Activated CD4-positive, alpha-beta T cell treated with anti-CD3 and anti-CD28 coated beads for 36 hours (primary cell): Measurements from ENCODE around the gene CRB1. TPM values are rescaled to one million over a fixed set of nuclear protein-coding genes. Genes with fewer than 3 reads are reported as not detected.

ENCODE experiments used
- ATAC-seq: fragments of 200-7000 bp; cut with Tn5 transposase; one replicate; pipeline ENCODE4 v1.10.0; 2021; ENCODE audit warnings: mild to moderate bottlenecking, moderate library complexity
- CTCF ChIA-PET: fragments of 350-600 bp; sonication (Branson Sonifier 250); formaldehyde crosslinking; loops from one replicate; lab custom pipeline; 2021; ENCODE audit warnings: antibody characterized with exemption; lab: Charles Lee
- POLR2A ChIA-PET: fragments of 350-600 bp; sonication (Branson Sonifier 250); formaldehyde crosslinking; loops from one replicate; lab custom pipeline; 2021; ENCODE audit warnings: antibody characterized with exemption, inconsistent platforms; lab: Charles Lee
- DNase-seq: peaks from one replicate; pipeline ENCODE4 v3.0.0-alpha.2; 2020
- H3K27ac Mint-ChIP-seq: one replicate; pipeline ENCODE4 v1.8.0; 2021; ENCODE audit warnings: mixed read lengths
- H3K27me3 Mint-ChIP-seq: one replicate; pipeline ENCODE4 v1.8.0; 2021; ENCODE audit warnings: mixed read lengths
- H3K36me3 Mint-ChIP-seq: one replicate; pipeline ENCODE4 v1.8.0; 2021; ENCODE audit warnings: low read depth, mixed read lengths
- H3K4me1 Mint-ChIP-seq: one replicate; pipeline ENCODE4 v1.8.0; 2021; ENCODE audit warnings: mixed read lengths
- H3K4me3 Mint-ChIP-seq: one replicate; pipeline ENCODE4 v1.8.0; 2021; ENCODE audit warnings: mild to moderate bottlenecking, moderate library complexity, mixed read lengths
- H3K9me3 Mint-ChIP-seq: one replicate; pipeline ENCODE4 v1.8.0; 2021; ENCODE audit warnings: low read depth, mixed read lengths
- intact Hi-C, 2 experiments: fragments of 100-400 bp; cut with DNase I in 1 of 2; cut with micrococcal nuclease in 1 of 2; formaldehyde crosslinking; loops; one replicate each; pipeline versions ENCODE4 v1.14.2 to v1.15.1; 2022 to 2024; cut with DNase I, micrococcal nuclease
- total RNA-seq, 2 experiments: library from RNA; stranded (reverse); gene quantifications; one replicate each; pipeline ENCODE4 v1.2.3, GENCODE V29; 2021

The CRB1 gene
- total RNA-seq, 2 experiments from 2014 or later, result 0.05 to 0.09 TPM

DNA sequence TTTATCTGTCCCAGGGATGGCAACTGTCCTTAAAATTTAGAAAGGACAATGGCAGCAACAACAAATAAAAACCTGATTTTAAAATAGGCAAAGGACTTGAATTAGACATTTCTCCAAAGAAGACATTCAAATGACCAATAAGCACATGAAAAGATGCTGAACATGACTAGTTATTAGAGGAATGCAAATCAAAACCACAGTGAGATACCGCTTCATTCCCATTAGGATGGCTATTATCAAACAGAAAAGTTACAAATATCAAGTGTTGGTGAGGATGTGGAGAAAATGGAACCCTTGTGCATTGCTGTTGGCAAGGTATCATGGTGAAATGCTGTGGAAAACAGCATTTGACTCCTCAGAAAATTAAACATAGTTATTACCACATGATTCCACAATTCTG lies 120.7 kb downstream of the CRB1 start:
- Mint-ChIP-seq H3K4me3 (no peak overlapping the region), H3K36me3 (no peaks in the 10 kb centered on the region), H3K4me1 (peaks cover 33% of the 10 kb centered on the region), H3K27ac (no peak overlapping the region), H3K9me3 (no peaks in the 10 kb centered on the region), H3K27me3 (no peaks in the 10 kb centered on the region)
- DNase-seq (no peak), ATAC-seq (no peak)
- POLR2A ChIA-PET, result no interaction called here
- CTCF ChIA-PET, result no interaction called here
- intact Hi-C loops, result no loop called here

DNA sequence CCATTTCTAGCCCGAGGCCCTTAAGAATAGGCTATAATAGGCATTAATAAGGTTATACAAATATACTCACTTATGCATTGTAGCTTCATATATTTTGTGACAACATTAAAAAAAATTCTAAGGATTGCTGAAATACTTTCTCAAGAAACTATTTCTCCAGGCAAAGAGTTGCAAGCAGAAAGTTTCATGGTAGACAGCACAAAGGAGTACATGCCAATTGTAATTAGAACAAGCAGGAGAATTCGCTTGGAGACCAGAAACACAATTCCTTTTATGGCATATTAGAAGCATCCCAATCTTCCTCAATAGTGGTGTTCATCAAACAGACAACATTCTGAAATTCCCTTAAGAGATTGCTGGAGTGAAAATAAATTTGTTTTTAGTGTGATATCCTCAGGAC lies 122.8 kb downstream of the CRB1 start:
- peak overlapping the region; percentile 26 for H3K27ac Mint-ChIP-seq
- ATAC-seq, result no peak

GRCh38 chr1:197391303-197392226 lies 123.5 kb downstream of the CRB1 start:
- ATAC-seq, result peak; percentile 76
- no peak overlapping the region for H3K4me3 Mint-ChIP-seq
- peak overlapping the region; percentile 26 for H3K27ac Mint-ChIP-seq
- no peaks in the 10 kb centered on the region for H3K9me3 Mint-ChIP-seq
- CTCF ChIA-PET, result interaction anchor here (0.7 to 3.2 kb wide), 4 partner anchors 8 to 212 kb away, joined by 3 to 11 read pairs (median 6); no protein-coding TSS in a partner anchor
- no peaks in the 10 kb centered on the region for H3K36me3 Mint-ChIP-seq
- POLR2A ChIA-PET, result no interaction called here
- DNase-seq, result no peak
- peaks cover 33% of the 10 kb centered on the region for H3K4me1 Mint-ChIP-seq
- intact Hi-C loops, result no loop called here
- H3K27me3 Mint-ChIP-seq, result no peaks in the 10 kb centered on the region

More for the DNA sequence above, 122.8 kb downstream of the CRB1 start:
- ChIA-PET POLR2A (no interaction called here), CTCF (interaction anchor here (1.1 to 3.2 kb wide), 3 partner anchors 9 to 13 kb away, joined by 3 to 11 read pairs (median 7); no protein-coding TSS in a partner anchor)
- intact Hi-C loops, result no loop called here
- H3K4me3 Mint-ChIP-seq, result no peak overlapping the region
- H3K27me3 Mint-ChIP-seq, result no peaks in the 10 kb centered on the region
- no peaks in the 10 kb centered on the region for H3K36me3 Mint-ChIP-seq
- H3K4me1 Mint-ChIP-seq, result peaks cover 33% of the 10 kb centered on the region
- no peaks in the 10 kb centered on the region for H3K9me3 Mint-ChIP-seq
- DNase-seq, result no peak

DNA sequence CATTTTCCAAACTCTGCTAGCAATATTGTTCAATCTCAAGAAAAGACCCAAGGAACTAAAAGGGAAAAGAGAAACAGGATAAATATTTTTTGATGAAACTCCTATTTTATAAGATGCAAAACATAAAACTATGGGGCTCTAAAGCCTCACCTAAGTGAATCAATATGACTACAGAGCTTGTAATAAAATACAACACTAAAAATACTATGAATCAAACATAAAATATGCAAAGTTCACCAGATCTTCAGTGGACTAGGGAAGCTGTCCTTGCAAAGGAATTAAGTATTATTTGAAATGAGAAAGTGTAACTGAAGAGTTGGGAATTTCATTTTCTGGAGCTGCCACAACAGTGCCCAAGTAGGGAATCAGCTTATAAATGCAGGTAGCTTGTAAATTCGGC lies 124.5 kb downstream of the CRB1 start:
- ATAC-seq, result no peak
- Mint-ChIP-seq H3K4me1 (peaks cover 33% of the 10 kb centered on the region), H3K36me3 (no peaks in the 10 kb centered on the region), H3K4me3 (no peak overlapping the region), H3K27me3 (no peaks in the 10 kb centered on the region), H3K9me3 (no peaks in the 10 kb centered on the region), H3K27ac (no peak overlapping the region)
- no peak for DNase-seq
- POLR2A ChIA-PET, result no interaction called here
- intact Hi-C loops, result no loop called here
- CTCF ChIA-PET, result interaction anchor here (1.0 to 3.2 kb wide), 4 partner anchors 8 to 213 kb away, joined by 3 to 11 read pairs (median 5); no protein-coding TSS in a partner anchor

DNA sequence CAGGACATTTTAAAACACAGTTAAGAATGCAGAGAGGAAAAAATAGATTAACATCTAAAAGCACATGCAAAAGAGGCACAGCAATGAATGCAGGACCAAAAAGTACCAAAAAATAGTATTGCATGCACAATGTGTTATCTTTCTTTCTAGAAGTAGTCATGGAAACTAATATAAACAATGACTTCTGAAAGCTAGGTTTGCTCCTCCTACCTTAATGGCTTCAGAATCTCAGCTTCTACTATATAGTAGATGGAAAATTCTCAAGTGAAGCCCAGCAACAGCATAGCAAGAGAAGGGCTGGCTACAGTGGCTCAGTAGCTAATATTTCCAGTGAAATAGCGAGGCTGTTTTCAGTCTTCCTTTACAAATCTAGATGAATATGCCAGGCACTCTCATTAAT lies 125.1 kb downstream of the CRB1 start:
- ATAC-seq (no peak), DNase-seq (no peak)
- Mint-ChIP-seq H3K36me3 (no peaks in the 10 kb centered on the region), H3K27me3 (no peaks in the 10 kb centered on the region), H3K4me1 (peaks cover 33% of the 10 kb centered on the region), H3K4me3 (no peak overlapping the region), H3K27ac (no peak overlapping the region), H3K9me3 (no peaks in the 10 kb centered on the region)
- intact Hi-C loops, result no loop called here
- POLR2A ChIA-PET, result no interaction called here
- CTCF ChIA-PET, result interaction anchor here (1.0 to 3.2 kb wide), 4 partner anchors 9 to 214 kb away, joined by 3 to 11 read pairs (median 5); no protein-coding TSS in a partner anchor

DNA sequence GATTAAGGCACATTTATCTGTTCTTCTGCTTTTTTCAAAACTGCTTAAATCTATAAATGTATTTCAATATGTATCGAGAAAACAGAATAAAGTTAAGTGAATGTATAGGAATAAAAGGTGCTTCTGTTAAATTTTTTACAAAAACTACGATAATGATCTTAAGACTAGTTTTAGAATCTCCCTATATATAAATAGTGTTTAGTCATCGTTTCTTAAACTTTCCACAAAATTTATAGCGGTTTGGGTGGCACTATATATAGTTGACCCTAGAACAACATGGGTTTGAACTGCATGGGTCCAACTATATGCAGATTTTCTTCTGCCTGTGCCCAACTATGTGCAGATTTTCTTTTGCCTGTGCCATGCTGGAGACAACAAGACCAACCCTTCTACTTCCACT lies 125.7 kb downstream of the CRB1 start:
- Mint-ChIP-seq H3K4me1 (peaks cover 33% of the 10 kb centered on the region), H3K36me3 (no peaks in the 10 kb centered on the region), H3K27ac (no peak overlapping the region), H3K9me3 (no peaks in the 10 kb centered on the region), H3K4me3 (no peak overlapping the region), H3K27me3 (no peaks in the 10 kb centered on the region)
- POLR2A ChIA-PET, result no interaction called here
- no peak for ATAC-seq
- intact Hi-C loops, result no loop called here
- DNase-seq, result no peak
- CTCF ChIA-PET, result interaction anchor here (1.3 kb wide), 1 partner anchor 9 kb away, joined by 3 read pairs; no protein-coding TSS in a partner anchor

- no peaks in the 10 kb centered on the region for H3K9me3 Mint-ChIP-seq
- ATAC-seq (no peak), DNase-seq (no peak)
- CTCF ChIA-PET, result no interaction called here
- intact Hi-C loops, result no loop called here
- POLR2A ChIA-PET, result no interaction called here
- no peak overlapping the region for H3K4me3 Mint-ChIP-seq
- no peak overlapping the region for H3K27ac Mint-ChIP-seq
- H3K4me1 Mint-ChIP-seq, result peaks cover 27% of the 10 kb centered on the region
- H3K36me3 Mint-ChIP-seq, result no peaks in the 10 kb centered on the region
- H3K27me3 Mint-ChIP-seq, result no peaks in the 10 kb centered on the region
These were observed 127.0 kb downstream of the CRB1 start for GRCh38 chr1:197394831-197395608.

GRCh38 chr1:197397895-197398294 lies 129.8 kb downstream of the CRB1 start:
- DNase-seq, result no peak
- Mint-ChIP-seq H3K27me3 (peaks cover 4% of the 10 kb centered on the region), H3K27ac (no peak overlapping the region), H3K4me1 (no peaks in the 10 kb centered on the region), H3K4me3 (no peak overlapping the region), H3K36me3 (no peaks in the 10 kb centered on the region), H3K9me3 (no peaks in the 10 kb centered on the region)
- intact Hi-C loops, result no loop called here
- POLR2A ChIA-PET, result no interaction called here
- ATAC-seq, result no peak
- CTCF ChIA-PET, result interaction anchor here (0.6 kb wide), 1 partner anchor 1293 kb away, joined by 3 read pairs; no protein-coding TSS in a partner anchor

DNA sequence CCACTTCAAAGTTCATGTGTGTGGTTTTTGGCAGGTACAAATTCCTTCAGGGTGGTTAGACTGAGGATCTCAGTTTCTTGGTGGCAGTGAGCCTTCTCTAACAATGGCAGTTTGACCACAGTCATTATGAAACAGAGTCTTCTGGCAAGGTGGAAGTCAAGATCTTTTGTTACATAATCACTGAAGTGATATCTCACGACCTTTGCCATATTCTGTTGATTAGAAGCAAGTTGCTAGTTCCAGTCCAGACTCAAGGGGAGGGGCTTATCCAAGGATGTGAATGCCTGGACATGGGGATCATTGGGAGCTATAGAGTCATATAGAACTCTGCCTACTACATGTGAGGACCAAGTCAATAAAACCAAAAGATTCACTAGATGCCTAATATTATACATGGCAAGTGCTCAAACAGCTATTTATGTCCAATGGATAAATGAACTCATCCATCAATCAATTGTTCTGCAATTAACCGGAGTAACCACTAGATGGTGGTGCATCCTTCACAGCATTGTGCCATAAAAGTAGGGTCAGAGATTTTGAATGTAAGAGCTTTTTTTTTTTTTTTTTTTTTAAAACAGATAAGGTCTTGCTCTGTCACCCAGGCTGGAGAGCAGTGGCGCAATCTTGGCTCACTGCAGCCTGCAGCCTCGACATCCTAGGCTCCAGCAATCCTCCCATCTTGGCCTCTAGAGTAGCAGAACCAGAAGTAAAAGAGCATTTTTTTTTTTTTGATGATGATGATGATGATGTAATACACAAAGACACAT lies 131.9 kb downstream of the CRB1 start:
- ChIA-PET CTCF (interaction anchor here (0.6 to 2.6 kb wide), 19 partner anchors 8 to 1110 kb away, joined by 3 to 11 read pairs (median 4); no protein-coding TSS in a partner anchor), POLR2A (no interaction called here)
- intact Hi-C loops, result loop anchor here in 1 of 2 experiments (2.0 to 10.0 kb wide), 3 partner anchors 121 to 522 kb away; partner anchors contain the start of gene DENND1B
- H3K36me3 Mint-ChIP-seq, result no peaks in the 10 kb centered on the region
- H3K27me3 Mint-ChIP-seq, result peaks cover 6% of the 10 kb centered on the region
- H3K9me3 Mint-ChIP-seq, result no peaks in the 10 kb centered on the region
- H3K27ac Mint-ChIP-seq, result no peak overlapping the region
- H3K4me3 Mint-ChIP-seq, result no peak overlapping the region
- peak; percentile 26 for DNase-seq
- ATAC-seq, result peak; percentile 70
- H3K4me1 Mint-ChIP-seq, result peaks cover 3% of the 10 kb centered on the region

DNA sequence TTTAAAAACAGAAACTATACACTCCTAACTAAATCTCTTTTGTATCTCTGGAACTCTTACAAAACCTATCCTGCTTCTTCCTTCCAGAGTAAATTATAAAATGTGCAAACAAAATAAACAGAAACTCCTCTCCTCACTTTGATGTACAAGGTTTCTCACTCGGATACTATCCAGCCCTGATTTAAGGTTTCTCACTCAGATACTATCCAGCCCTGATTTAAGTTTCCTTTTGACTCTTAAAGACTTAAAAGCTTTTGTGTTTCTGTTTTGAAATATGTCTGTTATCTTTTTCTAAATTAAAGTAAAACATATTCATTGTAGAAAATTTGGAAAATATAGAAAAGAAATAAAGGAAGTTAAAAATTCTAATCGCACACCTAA lies 132.5 kb downstream of the CRB1 start:
- CTCF ChIA-PET, result interaction anchor here (0.6 to 2.6 kb wide), 15 partner anchors 9 to 209 kb away, joined by 3 to 11 read pairs (median 4); no protein-coding TSS in a partner anchor
- H3K4me3 Mint-ChIP-seq, result no peak overlapping the region
- H3K36me3 Mint-ChIP-seq, result no peaks in the 10 kb centered on the region
- intact Hi-C loops, result loop anchor here in 1 of 2 experiments (2.0 to 10.0 kb wide), 3 partner anchors 120 to 522 kb away; partner anchors contain the start of gene DENND1B
- no peaks in the 10 kb centered on the region for H3K9me3 Mint-ChIP-seq
- POLR2A ChIA-PET, result no interaction called here
- H3K27ac Mint-ChIP-seq, result no peak overlapping the region
- ATAC-seq (peak; percentile 34), DNase-seq (no peak)
- peaks cover 3% of the 10 kb centered on the region for H3K4me1 Mint-ChIP-seq
- H3K27me3 Mint-ChIP-seq, result peaks cover 6% of the 10 kb centered on the region
